ENCODE results near the gene PPP2R3A.

- TF ChIP-seq CTCF (conservative IDR thresholded peaks at IDR 0.05; ENCODE audit: low read depth, low read length) (no peak), EZH2 (IDR thresholded peaks at IDR 0.05; ENCODE audit: borderline replicate concordance, low read depth, low read length, poor library complexity, severe bottlenecking) (no peak)
Measured at GRCh38 chr3:136196401-136197158, 231.1 kb downstream of the PPP2R3A start.

Data from A673 (cell line).